HepG2 (cell line): ENCODE results near the gene LECT2. TPM values are rescaled to one million over a fixed set of nuclear protein-coding genes. Genes with fewer than 3 reads are reported as not detected.

ENCODE experiments used
- CHCHD3 ChIP-seq: sonication (generic); formaldehyde crosslinking; IDR thresholded peaks from 2 replicates; pipeline ENCODE4 v1.8.0; 2022; ENCODE audit warnings: mild to moderate bottlenecking, missing genetic modification reagents, moderate library complexity
- JUN ChIP-seq: sonication (generic); formaldehyde crosslinking; IDR thresholded peaks from 2 replicates; pipeline ENCODE4 v1.4.0; 2020; ENCODE audit warnings: mild to moderate bottlenecking, missing genetic modification reagents
- KAT7 ChIP-seq: IDR thresholded peaks from 2 replicates; pipeline ENCODE4 v1.6.1; 2018; ENCODE audit warnings: borderline replicate concordance, missing compliant biosample characterization
- KDM6A ChIP-seq: IDR thresholded peaks from 2 replicates; pipeline ENCODE4 v1.6.1; 2016; ENCODE audit warnings: low read depth
- MTA3 ChIP-seq: sonication (generic); formaldehyde crosslinking; IDR thresholded peaks from 2 replicates; pipeline ENCODE4 v1.4.0; 2020; ENCODE audit warnings: missing genetic modification reagents
- NR1H2 ChIP-seq: sonication (generic); formaldehyde crosslinking; IDR thresholded peaks from 2 replicates; pipeline ENCODE4 v1.8.1; 2022; ENCODE audit warnings: low read depth, missing genetic modification reagents, borderline replicate concordance
- ONECUT2 ChIP-seq: sonication (generic); formaldehyde crosslinking; IDR thresholded peaks from 2 replicates; pipeline ENCODE4 v1.4.0; 2020; ENCODE audit warnings: missing genetic modification reagents
- PHF21A ChIP-seq: sonication (generic); formaldehyde crosslinking; IDR thresholded peaks from 2 replicates; pipeline ENCODE4 v1.5.0; 2020; ENCODE audit warnings: mild to moderate bottlenecking, missing genetic modification reagents
- PHF5A ChIP-seq: IDR thresholded peaks from one replicate; pipeline ENCODE4 v1.6.1; 2018; ENCODE audit warnings: low read depth, missing genetic modification reagents; ENCODE audit not compliant: unreplicated experiment
- POGZ ChIP-seq: sonication (generic); formaldehyde crosslinking; IDR thresholded peaks from 2 replicates; pipeline ENCODE4 v1.4.0; 2020; ENCODE audit warnings: mild to moderate bottlenecking, missing genetic modification reagents
- SOX6 ChIP-seq, 2 experiments: fragments of 450-650 bp in 1 of 2; sonication (generic) in 1 of 2; formaldehyde crosslinking in 1 of 2; IDR thresholded peaks; 2 replicates each; pipeline versions ENCODE4 v1.4.0 to v1.6.1; 2017 to 2020; ENCODE audit warnings: antibody characterized with exemption in 1 of 2, mild to moderate bottlenecking in 1 of 2, missing genetic modification reagents in 1 of 2
- TCF12 ChIP-seq, 2 experiments: fragments of 450-650 bp in 1 of 2; sonication (generic) in 1 of 2; formaldehyde crosslinking in 1 of 2; IDR thresholded peaks; 2 replicates each; pipeline versions ENCODE4 v1.6.1 to v1.8.0; 2017 to 2022; ENCODE audit warnings: antibody characterized with exemption in 1 of 2, mild to moderate bottlenecking in 1 of 2, missing genetic modification reagents in 1 of 2, moderate library complexity in 1 of 2
- ZNF143 ChIP-seq: sonication (generic); formaldehyde crosslinking; IDR thresholded peaks from 2 replicates; pipeline ENCODE4 v1.4.0; 2020; ENCODE audit warnings: missing genetic modification reagents
- ZSCAN20 ChIP-seq: sonication (generic); formaldehyde crosslinking; IDR thresholded peaks from 2 replicates; pipeline ENCODE4 v1.4.0; 2020; ENCODE audit warnings: missing genetic modification reagents, mild to moderate bottlenecking, borderline replicate concordance
- polyA plus RNA-seq, 8 experiments: library from polyadenylated mRNA; depleted of rRNA in 3 of 8; stranded (reverse) in 7 of 8; unstranded in 1 of 8; fragments of >200 nt; fragmentation: Illumina TruSeq in 4 of 8; extraction: Trizol in 4 of 8; gene quantifications; 2 replicates each; pipeline versions ENCODE4 v1.2.1 to v1.2.3, GENCODE V29; 2011 to 2016; ENCODE audit warnings: low read depth in 4 of 8, missing spikeins in 1 of 8, mixed read lengths in 1 of 8; ENCODE audit not compliant: insufficient read depth in 1 of 8
- total RNA-seq, 5 experiments: library from RNA; depleted of rRNA; stranded (reverse); fragments of >200 nt; fragmentation: Illumina TruSeq; extraction: Trizol; gene quantifications; 2 replicates each; pipeline ENCODE4 v1.2.3, GENCODE V29; 2016; ENCODE audit warnings: low read depth in 1 of 5
- TF ChIP-seq, protein P1 (sequence below): sonication (generic); formaldehyde crosslinking; conservative IDR thresholded peaks from 2 replicates; pipeline ENCODE4 v1.8.0; 2022; ENCODE audit warnings: missing genetic modification reagents
- TF ChIP-seq, protein P2 (sequence below): sonication (generic); formaldehyde crosslinking; IDR thresholded peaks from 2 replicates; pipeline ENCODE4 v1.5.1; 2020; ENCODE audit warnings: missing genetic modification reagents, mild to moderate bottlenecking, borderline replicate concordance
- TF ChIP-seq, protein P3 (sequence below): sonication (generic); formaldehyde crosslinking; IDR thresholded peaks from 2 replicates; pipeline ENCODE4 v1.4.0; 2020; ENCODE audit warnings: missing genetic modification reagents
- TF ChIP-seq, protein P4 (sequence below): sonication (generic); formaldehyde crosslinking; IDR thresholded peaks from 2 replicates; pipeline ENCODE4 v1.4.0; 2020; ENCODE audit warnings: missing genetic modification reagents
- TF ChIP-seq, protein P5 (sequence below): sonication (generic); formaldehyde crosslinking; IDR thresholded peaks from 2 replicates; pipeline ENCODE4 v1.8.0; 2023; ENCODE audit warnings: mild to moderate bottlenecking, missing genetic modification reagents
- TF ChIP-seq, protein P6 (sequence below): sonication (generic); formaldehyde crosslinking; IDR thresholded peaks from 2 replicates; pipeline ENCODE4 v1.4.0; 2020; ENCODE audit warnings: missing genetic modification reagents, borderline replicate concordance

Gene LECT2
- total and polyA plus RNA-seq, 2 of the 13 experiments (the other 11 are each of a cell fraction or from before 2014, with no cell fraction given) = not detected

DNA sequence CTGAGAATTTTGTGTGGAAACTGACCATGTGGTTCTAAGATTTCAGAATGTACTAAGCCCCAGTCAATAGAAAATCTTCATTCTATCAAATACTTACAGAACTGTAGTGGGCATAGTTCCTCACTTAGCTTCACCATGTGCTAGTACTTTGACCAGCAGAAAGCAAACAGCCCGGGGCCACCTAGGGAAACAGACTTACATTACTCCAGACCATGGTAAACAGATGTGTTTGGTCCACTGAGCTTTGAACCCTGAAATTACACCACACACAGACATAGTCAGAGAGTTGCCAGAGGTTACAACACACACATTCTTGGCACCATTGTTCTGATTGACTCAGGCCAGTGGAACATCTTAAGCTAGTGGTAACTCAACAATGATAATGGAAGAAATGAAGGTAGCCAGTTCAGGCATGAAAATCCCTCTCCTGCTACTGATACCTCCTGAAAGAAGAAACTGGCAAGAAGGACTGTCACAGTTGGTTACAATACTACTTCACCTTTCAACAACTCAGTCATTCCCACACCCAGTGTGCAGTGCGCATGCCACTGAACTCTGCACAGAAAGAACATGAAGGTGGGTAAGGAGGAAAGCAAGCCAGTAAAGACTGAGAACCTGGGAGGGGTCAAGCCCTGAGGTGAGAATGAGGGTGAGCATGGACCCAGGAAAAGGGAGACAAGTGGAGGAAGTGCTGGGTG lies 18.7 kb upstream of the LECT2 start (continued):
- TF ChIP-seq, protein P1, sequence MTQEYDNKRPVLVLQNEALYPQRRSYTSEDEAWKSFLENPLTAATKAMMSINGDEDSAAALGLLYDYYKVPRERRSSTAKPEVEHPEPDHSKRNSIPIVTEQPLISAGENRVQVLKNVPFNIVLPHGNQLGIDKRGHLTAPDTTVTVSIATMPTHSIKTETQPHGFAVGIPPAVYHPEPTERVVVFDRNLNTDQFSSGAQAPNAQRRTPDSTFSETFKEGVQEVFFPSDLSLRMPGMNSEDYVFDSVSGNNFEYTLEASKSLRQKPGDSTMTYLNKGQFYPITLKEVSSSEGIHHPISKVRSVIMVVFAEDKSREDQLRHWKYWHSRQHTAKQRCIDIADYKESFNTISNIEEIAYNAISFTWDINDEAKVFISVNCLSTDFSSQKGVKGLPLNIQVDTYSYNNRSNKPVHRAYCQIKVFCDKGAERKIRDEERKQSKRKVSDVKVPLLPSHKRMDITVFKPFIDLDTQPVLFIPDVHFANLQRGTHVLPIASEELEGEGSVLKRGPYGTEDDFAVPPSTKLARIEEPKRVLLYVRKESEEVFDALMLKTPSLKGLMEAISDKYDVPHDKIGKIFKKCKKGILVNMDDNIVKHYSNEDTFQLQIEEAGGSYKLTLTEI = no peak
- TF ChIP-seq CHCHD3 (CRISPR knock-in tag) (no peak), JUN (CRISPR knock-in tag) (peak; percentile 88; the same call in 1 of the 2 replicates), PHF5A (CRISPR knock-in tag) (peak; percentile 46), TCF12 (IDR thresholded peaks at IDR 0.05) (no peak), TCF12 (CRISPR knock-in tag; IDR thresholded peaks at IDR 0.05) (0 out of 2 replicates have a peak, but pooled peaks have one; percentile 63), ZNF143 (CRISPR knock-in tag) (peak; percentile 47; the same call in 1 of the 2 replicates), NR1H2 (CRISPR knock-in tag) (no peak), POGZ (peak; percentile 93), ZSCAN20 (CRISPR knock-in tag) (no peak), PHF21A (CRISPR knock-in tag) (peak; percentile 93), ONECUT2 (CRISPR knock-in tag) (peak; percentile 77), KDM6A (CRISPR knock-in tag) (peak; percentile 99), SOX6 (IDR thresholded peaks at IDR 0.05) (no peak), SOX6 (CRISPR knock-in tag; IDR thresholded peaks at IDR 0.05) (peak; percentile 100), KAT7 (peak; percentile 84), MTA3 (CRISPR knock-in tag) (no peak)
- TF ChIP-seq, protein P2, sequence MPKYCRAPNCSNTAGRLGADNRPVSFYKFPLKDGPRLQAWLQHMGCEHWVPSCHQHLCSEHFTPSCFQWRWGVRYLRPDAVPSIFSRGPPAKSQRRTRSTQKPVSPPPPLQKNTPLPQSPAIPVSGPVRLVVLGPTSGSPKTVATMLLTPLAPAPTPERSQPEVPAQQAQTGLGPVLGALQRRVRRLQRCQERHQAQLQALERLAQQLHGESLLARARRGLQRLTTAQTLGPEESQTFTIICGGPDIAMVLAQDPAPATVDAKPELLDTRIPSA = no peak
- TF ChIP-seq, protein P3, sequence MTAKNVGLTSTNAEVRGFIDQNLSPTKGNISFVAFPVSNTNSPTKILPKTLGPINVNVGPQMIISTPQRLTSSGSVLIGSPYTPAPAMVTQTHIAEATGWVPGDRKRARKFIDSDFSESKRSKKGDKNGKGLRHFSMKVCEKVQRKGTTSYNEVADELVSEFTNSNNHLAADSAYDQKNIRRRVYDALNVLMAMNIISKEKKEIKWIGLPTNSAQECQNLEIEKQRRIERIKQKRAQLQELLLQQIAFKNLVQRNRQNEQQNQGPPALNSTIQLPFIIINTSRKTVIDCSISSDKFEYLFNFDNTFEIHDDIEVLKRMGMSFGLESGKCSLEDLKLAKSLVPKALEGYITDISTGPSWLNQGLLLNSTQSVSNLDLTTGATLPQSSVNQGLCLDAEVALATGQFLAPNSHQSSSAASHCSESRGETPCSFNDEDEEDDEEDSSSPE (CRISPR knock-in tag) = peak; percentile 65
- TF ChIP-seq, protein P4, sequence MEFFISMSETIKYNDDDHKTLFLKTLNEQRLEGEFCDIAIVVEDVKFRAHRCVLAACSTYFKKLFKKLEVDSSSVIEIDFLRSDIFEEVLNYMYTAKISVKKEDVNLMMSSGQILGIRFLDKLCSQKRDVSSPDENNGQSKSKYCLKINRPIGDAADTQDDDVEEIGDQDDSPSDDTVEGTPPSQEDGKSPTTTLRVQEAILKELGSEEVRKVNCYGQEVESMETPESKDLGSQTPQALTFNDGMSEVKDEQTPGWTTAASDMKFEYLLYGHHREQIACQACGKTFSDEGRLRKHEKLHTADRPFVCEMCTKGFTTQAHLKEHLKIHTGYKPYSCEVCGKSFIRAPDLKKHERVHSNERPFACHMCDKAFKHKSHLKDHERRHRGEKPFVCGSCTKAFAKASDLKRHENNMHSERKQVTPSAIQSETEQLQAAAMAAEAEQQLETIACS (CRISPR knock-in tag) = no peak
- TF ChIP-seq, protein P5, sequence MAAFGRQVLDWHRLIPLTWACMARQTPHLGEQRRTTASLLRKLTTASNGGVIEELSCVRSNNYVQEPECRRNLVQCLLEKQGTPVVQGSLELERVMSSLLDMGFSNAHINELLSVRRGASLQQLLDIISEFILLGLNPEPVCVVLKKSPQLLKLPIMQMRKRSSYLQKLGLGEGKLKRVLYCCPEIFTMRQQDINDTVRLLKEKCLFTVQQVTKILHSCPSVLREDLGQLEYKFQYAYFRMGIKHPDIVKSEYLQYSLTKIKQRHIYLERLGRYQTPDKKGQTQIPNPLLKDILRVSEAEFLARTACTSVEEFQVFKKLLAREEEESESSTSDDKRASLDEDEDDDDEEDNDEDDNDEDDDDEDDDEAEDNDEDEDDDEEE (CRISPR knock-in tag) = no peak
- TF ChIP-seq, protein P6, sequence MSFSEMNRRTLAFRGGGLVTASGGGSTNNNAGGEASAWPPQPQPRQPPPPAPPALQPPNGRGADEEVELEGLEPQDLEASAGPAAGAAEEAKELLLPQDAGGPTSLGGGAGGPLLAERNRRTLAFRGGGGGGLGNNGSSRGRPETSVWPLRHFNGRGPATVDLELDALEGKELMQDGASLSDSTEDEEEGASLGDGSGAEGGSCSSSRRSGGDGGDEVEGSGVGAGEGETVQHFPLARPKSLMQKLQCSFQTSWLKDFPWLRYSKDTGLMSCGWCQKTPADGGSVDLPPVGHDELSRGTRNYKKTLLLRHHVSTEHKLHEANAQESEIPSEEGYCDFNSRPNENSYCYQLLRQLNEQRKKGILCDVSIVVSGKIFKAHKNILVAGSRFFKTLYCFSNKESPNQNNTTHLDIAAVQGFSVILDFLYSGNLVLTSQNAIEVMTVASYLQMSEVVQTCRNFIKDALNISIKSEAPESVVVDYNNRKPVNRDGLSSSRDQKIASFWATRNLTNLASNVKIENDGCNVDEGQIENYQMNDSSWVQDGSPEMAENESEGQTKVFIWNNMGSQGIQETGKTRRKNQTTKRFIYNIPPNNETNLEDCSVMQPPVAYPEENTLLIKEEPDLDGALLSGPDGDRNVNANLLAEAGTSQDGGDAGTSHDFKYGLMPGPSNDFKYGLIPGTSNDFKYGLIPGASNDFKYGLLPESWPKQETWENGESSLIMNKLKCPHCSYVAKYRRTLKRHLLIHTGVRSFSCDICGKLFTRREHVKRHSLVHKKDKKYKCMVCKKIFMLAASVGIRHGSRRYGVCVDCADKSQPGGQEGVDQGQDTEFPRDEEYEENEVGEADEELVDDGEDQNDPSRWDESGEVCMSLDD = peak; percentile 92; the same call in 1 of the 2 replicates
